Spleen (tissue), 7 donors: Measurements from ENCODE around the gene ANXA4.

ENCODE experiments used
- CTCF ChIP-seq, 11 experiments: fragments of 200-600 bp in 7 of 11; fragments of 450-650 bp in 4 of 11; sonication (generic) in 4 of 11; IDR thresholded peaks in 8 of 11; conservative IDR thresholded peaks in 3 of 11; 1 replicate in 7 of 11; 2 replicates in 4 of 11; pipeline versions ENCODE4 v1.4.0 to v1.8.0; 2016 to 2021; ENCODE audit warnings: antibody characterized with exemption in 11 of 11, inconsistent platforms in 4 of 11, mild to moderate bottlenecking in 1 of 11
- POLR2AphosphoS5 ChIP-seq, 3 donors: sonication (generic); formaldehyde crosslinking; IDR thresholded peaks; one replicate each; pipeline ENCODE4 v1.5.1; 2017; ENCODE audit warnings: antibody characterized with exemption in 3 of 3
- donor health status: DM: no; HTN: no; CAD: no; lungs with moderate emphysema.
- donor health status: DM: no; HTN: no; CAD: no.
- donor health status: DM: no; HTN: no; CAD: no.

- TF ChIP-seq CTCF (IDR thresholded peaks at IDR 0.05 in 8 of 11, conservative IDR thresholded peaks at IDR 0.05 in 3 of 11) = no peak
- no peak for TF ChIP-seq POLR2AphosphoS5 (IDR thresholded peaks at IDR 0.05)
Observed at GRCh38 chr2:69836316-69836715, 94.4 kb downstream of the ANXA4 start.
